Measurements from ENCODE around the gene GRAMD2B.

Gene GRAMD2B

DNA sequence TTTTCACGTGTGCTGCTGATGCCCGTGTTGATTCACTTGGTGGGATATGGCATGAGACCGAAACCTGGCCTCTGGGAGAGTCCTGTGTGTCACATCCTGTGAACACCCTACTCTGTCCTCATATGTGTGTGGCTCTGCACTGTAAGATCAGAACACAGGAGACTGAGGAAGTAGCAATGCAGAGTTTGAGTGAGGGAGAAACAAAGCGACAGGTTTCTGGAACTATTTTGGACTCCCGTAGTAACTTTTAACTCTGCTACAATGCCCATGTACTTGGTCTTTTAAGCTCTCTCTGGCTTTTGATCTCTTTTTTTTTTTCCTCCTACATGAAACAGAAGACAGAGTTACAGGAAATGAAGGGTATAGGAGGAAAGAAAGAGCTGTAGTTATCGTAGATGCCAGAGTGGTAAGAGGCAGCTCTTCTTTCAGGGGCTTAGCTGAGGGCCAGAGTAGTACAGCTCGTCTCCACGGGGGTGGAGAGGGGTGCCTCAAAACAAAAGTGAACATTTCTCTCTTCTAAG, 26.6 kb downstream of the GRAMD2B start:
- peak; percentile 17 for DNase-seq (ENCODE audit: low read depth)

DNA sequence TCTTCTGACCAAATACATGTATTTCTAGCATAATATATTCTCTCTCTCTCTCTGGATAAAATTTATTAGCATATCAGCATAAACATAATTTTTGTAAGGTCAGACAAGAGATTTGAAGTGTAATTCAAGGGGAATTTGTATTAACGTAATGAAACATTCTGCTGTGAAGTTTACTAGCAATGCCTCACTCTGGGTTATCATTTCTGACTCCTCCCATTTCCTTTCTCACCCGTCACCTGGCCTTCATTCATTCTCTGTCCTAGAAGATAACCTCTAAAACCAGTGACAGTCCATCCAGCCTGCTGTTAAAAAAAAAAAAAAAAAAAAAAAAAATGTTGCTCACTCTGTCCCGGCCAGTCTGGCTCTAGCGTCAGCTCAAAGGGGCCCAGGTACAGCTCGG, 27.1 kb downstream of the GRAMD2B start:
- no peak for DNase-seq (ENCODE audit: low read depth)

DNA sequence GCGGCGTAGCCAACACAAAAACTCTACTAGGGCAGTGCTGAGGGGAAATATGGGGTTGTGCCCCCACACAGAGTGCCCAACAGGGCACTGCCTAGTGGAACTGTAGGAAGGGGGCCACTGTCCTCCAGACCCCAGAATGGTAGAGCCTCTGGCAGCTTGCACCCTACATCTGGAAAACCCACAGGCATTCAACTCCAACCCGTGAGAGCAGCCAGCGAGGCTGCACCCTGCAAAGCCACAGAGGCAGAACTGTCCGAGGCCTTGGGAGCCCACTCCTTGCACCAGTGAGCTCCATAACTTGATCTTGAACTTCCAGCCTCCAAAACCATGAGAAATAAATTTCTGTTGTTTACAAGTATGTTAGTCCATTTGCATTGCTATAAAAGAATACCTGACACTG, 27.7 kb downstream of the GRAMD2B start:
- no peak for DNase-seq (ENCODE audit: low read depth)

DNA sequence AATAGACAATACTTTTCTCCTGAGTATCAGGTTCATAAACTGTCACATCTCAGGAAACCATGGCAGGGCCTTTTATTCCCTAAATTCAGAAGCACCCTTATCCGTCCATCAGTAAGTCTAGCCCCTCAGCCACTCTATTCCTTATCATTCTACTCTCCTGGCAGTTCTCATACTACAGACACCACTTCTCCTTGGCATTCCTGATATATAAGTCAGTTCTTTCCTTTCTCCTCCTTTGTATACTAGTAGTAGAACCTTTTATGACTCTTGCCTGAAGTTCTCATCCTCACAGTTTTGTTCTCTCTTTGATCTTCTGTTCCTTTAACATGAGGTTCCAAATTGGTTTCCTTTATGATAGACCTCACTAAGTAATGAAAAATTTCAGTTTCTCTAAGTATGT, 29.3 kb downstream of the GRAMD2B start:
- no peak for DNase-seq (ENCODE audit: low read depth)

DNA sequence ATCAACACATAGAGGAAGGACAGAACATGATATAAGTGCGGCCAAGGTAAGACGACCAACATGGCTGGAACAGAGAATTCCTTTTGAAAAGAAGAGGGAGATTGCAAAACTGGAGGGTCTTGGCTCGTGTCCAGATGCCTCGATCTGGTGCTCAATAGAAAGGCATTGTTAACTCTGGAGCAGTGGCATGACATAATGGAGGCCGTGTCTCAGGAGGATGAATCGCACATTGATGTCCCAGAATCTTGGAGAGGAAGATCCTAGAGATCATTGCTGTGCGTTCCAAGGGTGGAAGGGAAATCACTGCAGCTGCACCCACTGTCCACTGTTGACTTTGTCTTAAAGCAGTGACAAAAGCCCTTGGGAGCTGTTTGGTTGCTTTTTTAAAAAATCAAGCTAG, 30.9 kb downstream of the GRAMD2B start:
- DNase-seq (ENCODE audit: low read depth) = no peak

DNA sequence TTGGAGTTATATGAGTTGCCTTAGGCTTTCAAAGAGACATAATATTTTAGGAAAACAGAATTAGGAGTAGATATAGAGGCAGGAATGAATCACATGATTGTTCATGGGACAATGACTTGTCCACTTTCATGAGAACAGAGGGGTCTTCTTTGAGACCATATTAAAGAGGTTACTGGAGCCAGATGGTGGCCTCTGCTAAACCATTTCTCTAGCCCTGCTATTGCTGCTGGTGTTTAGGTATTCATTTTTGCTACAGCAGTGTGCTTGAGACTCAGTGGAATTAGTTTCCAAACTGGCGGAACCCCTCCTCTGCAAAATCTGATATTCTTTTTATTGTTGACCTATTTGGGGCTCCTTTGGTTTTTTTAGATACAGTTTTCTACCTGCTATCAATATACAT, 31.3 kb downstream of the GRAMD2B start:
- DNase-seq (ENCODE audit: low read depth) = no peak

DNA sequence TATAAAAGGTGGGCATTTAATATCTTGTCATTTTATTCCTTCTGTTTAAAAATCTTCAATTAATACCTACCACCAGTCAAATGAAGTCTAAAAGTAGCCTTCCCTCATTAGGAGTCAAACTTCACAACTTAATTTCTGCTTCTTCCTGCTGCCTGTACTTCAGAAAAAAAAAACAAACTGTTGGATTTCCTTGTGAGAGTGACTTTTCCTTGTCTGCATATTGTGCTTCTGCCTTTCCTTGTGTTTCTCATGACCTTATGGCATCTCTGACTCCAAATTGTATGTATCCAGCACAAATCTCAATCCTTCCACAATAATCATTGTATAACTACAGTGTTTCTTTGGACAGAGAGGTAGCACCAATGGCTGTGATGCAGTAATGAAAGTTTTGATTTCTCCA, 32.1 kb downstream of the GRAMD2B start:
- no peak for DNase-seq (ENCODE audit: low read depth)

DNA sequence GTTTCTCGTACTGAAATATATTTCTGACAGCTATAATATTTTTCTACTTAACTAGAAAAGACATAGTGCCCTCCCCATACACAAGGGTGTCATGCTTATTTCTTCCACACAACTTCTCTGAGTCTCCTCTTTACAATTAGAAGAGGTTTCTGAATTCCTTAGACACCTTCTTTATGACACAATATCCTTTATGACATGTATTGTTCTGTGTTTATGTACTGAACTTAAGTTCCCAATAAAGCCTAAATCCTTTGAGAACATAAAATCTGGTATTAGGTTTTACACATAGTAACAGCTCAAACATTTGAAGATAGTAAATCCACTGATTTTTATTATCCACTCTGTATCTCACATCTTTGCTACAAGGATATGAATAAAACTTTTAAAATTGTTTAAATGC, 32.5 kb downstream of the GRAMD2B start:
- no peak for DNase-seq (ENCODE audit: low read depth)

DNA sequence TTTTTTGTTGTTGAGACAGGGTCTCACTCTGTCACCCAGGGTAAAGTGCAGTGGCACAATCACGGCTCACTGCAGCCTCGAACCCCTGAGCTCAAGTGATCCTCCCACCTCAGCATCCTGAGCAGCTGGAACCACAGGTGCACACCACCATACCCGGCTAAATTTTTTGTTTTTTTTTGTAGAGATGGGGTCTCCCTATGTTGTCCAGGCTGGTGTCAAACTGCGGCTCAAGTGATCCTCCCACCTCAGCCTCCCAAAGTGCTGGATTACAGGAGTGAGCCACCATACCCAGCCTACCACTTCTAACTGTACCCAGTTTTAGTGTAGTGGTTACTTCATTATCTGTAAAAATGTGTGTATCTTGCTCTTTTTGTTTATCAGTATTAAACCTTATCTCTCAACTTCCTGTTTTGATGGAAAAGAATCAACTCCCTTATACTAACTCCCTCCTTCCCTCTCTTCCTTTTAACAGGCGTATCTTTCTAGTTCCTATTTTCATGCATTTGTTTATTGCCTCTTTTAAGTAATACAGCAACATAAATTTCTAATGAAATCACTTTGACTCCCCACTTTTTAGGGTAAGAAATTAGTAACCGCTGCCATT, 33.1 kb downstream of the GRAMD2B start:
- DNase-seq (ENCODE audit: low read depth) = no peak

DNA sequence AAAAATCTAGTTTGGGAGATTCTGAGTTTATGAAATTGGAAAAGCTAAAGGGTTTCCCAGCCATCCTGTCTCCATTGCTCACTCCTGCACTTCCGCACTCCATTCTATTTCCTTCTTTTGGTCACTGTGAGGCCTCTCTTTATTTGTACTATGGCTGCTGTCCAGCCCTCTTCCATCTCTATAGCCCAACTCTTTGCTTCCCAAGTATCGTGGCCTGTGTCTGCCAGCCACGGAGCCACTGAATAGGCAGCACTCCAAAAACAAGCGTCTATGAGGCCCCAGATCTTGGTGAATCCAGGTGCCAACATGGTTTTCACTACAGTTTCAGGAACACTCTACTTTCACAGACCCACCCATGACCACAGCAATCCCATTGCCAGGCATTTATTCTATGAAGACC, 37.2 kb downstream of the GRAMD2B start:
- DNase-seq (ENCODE audit: low read depth) = no peak

DNA sequence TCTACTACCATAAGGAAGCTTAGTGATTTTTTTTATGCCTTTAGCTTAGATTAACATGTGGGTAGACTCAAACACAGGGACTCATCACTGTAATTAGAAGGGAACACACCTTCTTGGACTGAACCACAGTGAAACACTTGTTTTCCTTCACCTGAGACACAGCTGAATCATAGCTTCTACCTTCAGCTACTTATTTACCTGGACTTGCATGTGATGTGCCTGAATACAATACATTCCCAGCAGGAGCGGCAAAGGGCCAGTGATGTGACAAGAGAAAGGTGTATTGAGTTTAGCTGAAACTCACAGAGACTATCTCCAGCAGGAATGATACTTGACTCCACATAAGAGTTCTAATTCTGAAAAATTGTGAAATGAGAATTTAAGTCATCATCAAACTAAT, 37.8 kb downstream of the GRAMD2B start:
- no peak for DNase-seq (ENCODE audit: low read depth)

DNA sequence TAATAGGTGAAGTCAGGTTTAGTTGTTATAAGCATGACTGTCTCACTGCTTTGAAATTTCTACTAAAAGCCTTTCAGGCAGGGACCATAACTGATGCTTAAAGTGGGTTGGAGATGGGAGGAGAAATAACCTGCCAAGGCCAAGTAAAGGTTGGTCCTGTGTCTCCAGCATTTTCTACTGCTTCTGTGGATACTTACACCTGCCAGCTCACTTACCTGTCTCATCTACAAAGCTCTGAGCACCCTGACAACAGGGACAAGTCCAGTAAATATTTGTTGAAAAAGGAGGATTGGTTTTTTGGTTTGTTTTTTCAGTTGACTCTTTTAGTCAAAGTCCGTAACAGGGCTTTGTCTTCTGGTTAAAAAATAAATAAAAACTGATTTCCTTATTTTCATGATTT, 38.6 kb downstream of the GRAMD2B start:
- DNase-seq (ENCODE audit: low read depth) = no peak

DNA sequence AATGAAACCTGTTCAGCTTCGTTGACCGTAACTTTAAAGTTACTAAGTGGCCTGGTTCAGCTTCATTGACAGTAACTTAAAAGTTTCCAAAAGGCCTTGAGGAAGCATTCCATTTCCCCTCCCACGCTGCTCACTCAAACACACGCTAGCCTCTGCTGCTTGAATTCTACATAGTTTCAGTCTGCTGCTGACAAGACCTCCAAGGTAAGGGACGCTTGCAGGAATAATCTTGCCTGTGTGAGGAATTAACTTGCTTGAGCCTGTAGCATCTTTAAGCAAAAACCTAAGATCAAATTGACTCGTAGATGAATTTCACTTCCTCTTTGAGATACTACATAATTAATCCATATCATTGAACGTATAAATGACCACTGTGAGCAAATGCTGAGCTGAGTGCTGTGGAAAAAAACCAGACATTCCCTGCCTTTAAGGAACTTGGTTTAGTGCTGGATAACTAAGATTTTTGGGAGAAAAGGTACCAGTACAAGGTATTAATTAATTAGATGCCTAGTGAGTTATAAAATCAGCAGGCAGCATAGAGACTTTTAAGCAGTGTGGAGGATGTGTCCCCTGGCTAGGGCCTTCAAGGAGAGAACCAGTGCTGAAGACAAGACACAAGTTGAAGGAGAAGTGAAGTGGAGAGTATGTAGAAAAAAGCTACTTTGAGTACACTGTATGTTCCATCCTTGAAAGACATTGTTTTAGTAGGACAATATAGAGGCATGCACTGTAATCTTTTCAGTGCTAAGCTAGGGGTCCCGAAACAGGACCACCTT, 39.2 kb downstream of the GRAMD2B start:
- peak; percentile 14 for DNase-seq (ENCODE audit: low read depth)

DNA sequence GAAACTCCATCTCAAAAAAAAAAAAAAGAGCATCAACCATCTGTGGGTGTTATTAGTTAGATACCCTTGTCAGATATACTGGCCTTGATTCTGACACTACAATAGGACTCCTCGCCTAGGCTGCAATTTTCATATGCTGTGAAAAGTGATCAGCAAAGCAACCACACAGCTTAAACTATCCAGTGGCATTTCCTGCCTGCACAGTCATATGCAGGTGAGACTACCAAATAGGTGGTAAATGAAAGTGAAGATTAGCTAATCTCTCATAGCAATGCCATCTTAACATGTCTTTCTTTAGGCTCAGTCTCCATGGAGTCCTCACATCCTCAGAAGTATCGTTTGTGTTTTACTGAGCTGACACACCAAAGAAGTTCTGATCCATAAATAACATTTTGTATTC, 40.8 kb downstream of the GRAMD2B start:
- no peak for DNase-seq (ENCODE audit: low read depth)

DNA sequence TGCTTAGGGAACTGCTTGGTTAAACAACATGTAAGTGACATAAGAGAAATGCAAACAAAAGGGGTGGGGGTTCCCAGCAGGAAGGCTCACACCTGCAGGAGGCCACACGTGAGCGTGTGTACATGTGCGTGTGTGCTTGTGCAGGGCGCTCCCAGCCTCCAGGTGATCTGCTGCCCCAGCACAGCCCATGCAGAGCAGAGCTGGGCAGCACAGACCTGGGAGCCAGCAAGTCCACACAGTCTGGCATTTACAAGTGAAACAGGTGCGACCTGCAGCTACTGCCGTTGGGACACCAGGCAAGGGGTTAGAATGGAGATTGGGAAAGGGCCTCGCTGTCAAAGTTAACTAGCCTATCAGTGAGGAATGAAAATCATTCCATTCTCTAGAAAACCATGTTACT, 41.8 kb downstream of the GRAMD2B start:
- DNase-seq (ENCODE audit: low read depth) = no peak

DNA sequence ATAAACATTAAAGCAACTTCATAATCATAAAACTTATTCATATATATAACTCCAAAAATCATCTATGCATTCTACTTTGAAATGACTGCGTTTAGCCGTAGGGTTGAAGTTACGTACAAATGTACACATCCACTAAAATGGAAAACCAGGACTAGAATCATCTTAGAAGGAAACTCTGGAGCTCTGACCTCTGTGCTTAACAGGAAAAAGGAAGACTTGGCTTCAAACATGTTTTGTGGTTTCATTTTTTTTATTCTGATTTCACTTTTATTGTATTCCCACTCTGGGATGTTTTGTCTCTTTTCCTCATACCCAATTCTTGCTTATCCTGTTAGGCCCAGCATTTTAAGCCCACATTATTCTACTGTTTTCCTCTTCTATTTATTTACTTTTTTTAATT, 44.9 kb downstream of the GRAMD2B start:
- no peak for DNase-seq (ENCODE audit: low read depth)

DNA sequence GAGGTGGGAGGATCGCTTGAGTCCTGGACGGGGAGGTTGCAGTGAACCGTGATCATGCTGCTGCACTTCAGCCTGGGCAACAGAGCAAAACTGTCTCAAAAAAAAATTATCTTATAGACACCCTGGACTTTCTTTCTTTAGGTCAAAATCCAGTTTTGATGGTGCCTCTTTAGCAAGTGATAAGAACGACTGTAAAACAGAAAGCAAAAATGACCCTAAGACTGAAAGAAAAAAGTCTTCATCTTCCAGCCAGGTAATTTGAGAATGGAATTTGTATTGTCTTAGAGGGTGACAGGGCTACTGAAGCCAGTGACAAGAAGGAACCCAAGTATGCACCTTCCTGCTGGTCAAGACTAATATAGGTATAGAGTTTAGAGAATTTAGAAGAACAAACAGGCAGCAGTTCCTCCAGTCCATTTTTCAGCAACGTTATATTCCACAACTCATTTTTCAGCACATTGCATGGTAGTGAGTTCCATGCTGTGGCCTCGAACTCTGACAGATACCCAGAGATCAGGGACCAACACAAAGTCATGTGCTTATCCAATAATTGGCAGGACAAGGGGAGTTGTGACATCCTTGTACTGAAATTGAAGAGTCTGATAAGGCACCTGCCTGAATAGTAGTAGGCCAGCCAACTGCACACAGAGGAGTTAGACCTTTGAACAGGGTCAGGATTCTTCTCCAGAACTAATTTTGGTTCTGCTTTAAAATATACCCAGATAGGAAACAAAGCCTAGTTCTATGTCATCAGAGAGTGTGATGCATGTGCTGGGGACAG, 46.5 kb downstream of the GRAMD2B start:
- DNase-seq (ENCODE audit: low read depth) = no peak

DNA sequence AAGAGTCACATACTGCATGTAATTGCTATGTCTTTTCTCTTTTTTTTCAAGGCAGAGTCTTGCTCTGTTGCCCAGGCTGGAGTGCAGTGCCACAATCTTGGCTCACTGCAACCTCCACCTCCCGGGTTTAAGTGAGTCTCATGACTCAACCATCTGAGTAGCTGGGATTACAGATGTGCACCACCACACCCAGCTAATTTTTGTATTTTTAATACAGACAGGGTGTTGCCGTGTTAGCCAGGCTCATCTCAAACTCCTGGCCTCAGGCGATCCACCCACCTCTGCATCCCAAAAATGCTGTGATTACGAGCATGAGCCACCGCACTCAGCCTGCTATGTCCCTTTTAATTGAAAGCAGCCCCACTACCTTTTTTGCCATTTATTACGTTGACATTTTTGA, 47.3 kb downstream of the GRAMD2B start:
- DNase-seq (ENCODE audit: low read depth) = peak; percentile 57

DNA sequence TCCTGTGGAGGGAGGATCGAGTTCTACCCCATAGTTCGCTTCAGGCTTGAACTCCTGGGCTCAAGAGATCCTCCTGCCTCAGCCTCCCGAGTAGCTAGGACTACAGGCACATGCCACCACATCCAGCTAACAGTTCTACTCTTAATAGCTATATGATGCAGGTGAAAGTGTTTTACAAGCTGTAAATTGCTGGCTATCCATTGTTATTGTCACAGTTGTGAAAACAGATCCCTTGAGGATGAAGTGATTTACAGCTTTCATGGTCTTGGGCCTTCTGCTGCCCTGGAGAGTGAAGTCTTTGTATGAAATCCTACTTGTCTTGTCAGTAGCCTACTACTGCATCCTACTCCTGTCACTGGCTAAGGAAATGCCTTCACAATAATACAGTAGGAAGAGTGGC, 48.0 kb downstream of the GRAMD2B start:
- no peak for DNase-seq (ENCODE audit: low read depth)

DNA sequence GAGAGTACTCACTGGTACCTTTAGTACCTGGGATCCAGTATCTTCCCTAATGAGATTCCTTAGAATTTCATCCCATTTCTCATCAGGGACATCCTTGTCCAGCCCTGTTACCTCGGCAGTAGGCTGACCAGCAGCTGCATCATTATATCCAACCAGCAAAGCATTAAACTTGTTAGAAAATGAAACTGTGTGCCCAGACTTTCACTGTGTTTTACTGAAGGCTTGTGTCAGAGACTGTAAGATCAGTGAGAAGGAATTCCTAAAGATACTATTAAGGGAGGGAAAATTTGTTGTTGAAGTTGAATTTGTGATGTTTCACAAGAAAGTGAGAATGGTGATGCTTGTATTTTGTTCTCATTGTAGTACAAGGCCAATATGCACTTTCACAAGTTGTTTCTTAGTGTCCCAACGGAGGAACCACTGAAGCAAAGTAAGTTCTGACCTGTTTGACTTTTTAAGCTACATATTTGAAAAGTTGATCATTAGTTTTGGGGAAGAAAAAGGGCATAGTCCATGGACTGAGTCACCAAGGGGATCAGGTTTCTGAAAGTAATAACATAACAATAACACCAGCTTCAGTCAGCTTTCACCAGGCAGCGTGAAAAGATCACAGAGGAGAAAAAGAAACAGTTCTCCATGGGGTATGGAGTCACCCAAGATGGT, 48.8 kb downstream of the GRAMD2B start:
- peak; percentile 88 for DNase-seq (ENCODE audit: low read depth)

DNA sequence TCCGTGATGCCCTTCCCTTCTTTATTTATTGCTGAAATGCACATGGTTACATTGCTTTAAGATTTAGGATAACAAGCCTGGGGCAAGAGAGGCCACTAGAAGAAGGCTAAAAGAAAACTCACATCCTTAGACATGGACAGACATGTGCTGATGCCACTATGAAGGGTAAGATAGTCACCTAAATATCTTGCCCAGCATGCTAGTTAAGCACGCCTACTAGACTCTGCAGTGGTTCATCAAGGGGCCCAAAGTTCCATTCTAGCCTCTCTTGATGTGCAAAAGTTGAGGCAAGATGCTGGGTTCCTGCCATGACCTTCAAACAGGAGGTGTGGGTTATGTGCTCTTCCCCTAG, 49.3 kb downstream of the GRAMD2B start:
- no peak for DNase-seq (ENCODE audit: low read depth)

DNA sequence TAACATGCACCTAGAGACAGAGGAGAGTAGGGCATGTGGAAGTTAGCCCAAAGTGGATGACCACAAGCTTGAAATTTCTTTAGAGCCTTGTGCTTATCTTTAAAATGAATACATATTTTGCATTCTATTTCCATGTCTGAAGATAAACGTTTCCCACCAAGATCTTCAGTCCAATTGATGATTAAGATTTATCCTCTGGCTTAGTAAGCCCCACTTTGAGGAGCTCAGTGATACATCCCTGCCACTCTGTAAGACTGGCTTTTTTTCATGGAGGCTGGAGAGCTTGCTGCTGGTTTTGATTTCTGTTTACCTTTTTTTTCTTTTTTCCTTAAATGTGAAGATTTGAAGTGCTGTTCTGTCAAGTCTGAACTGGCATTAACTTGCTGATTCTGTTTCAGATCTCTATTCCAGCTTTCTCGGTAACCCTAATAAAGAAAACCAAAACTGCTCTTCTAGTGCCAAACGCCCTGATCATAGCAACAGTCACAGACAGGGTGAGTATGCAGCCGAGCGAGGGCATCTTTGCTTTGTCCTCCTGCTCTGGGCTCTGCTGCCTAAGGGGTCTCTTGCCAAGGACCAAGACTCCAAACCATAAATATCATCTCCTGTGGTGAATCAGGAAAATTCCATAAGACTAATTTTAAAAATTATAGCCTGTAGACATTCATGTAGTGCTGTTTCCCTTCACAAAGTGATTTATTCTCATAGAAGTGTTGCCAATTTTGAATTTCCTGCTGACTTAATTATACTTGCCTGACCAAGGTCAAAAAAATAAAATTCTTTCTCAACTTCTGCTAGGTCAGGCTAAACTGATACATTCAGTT, 54.3 kb downstream of the GRAMD2B start:
- DNase-seq (ENCODE audit: low read depth) = no peak
